ENCODE measurements around the gene ANP32B.

- no peak for TF ChIP-seq EZH2 (IDR thresholded peaks at IDR 0.05; ENCODE audit: low read depth, unreplicated experiment)
- TF ChIP-seq EZH2phosphoT487 (IDR thresholded peaks at IDR 0.05; ENCODE audit: unreplicated experiment): no peak
Observed at GRCh38 chr9:98017306-98017705, 34.2 kb downstream of the ANP32B start.

Measured in GM23338 (cell line).